ENCODE data around the gene CNN3. TPM values are rescaled to one million over a fixed set of nuclear protein-coding genes. Genes with fewer than 3 reads are reported as not detected.

The CNN3 gene
- total RNA-seq, result 409 and 568 TPM in 2 replicates

GRCh38 chr1:94926915-94927404 is at the start of gene CNN3:
CNN3 (minus strand) TSS chr1:94927110; CDS start chr1:94926894, 216 bp downstream.

Other genes starting within 250 kb of the CNN3 start
- gene SLC44A3, start 106.8 kb downstream of the CNN3 start, total RNA-seq, result 1.4 and 1.8 TPM in 2 replicates
- 1.7 and 4.4 TPM in 2 replicates for gene ALG14, start 145.8 kb upstream of the CNN3 start, total RNA-seq
- gene TLCD4, start 190.2 kb upstream of the CNN3 start, total RNA-seq, result 0.55 and 0.85 TPM in 2 replicates